HFF-Myc (cell line): ENCODE data around the gene SLC49A3.

Experiments used
- DNase-seq: peaks from one replicate; pipeline ENCODE4 v3.0.0-alpha.2; 2011; ENCODE audit warnings: low read depth; ENCODE audit errors: extremely low read depth
- H3K4me3 ChIP-seq: replicated peaks from 2 replicates; pipeline ENCODE4 v1.5.1; 2011; ENCODE audit warnings: low read depth, mild to moderate bottlenecking, control low read depth, low read length
- CTCF ChIP-seq: IDR thresholded peaks from 2 replicates; pipeline ENCODE4 v1.5.1; 2012; ENCODE audit warnings: mild to moderate bottlenecking, low read depth, low read length, control low read depth; ENCODE audit errors: missing control alignments

The SLC49A3 gene

GRCh38 chr4:634599-634985 lies 54.4 kb downstream of the SLC49A3 start:
- no peak overlapping the region for H3K4me3 ChIP-seq
- no peak for TF ChIP-seq CTCF
- no peak for DNase-seq

- TF ChIP-seq CTCF: no peak
- no peak for DNase-seq
- H3K4me3 ChIP-seq: no peak overlapping the region
Observed at GRCh38 chr4:633976-634598, 54.9 kb downstream of the SLC49A3 start.

- no peak for DNase-seq
- TF ChIP-seq CTCF: no peak
- no peak overlapping the region for H3K4me3 ChIP-seq
Observed at GRCh38 chr4:633406-633805, 55.5 kb downstream of the SLC49A3 start.

GRCh38 chr4:632926-633325 lies 56.0 kb downstream of the SLC49A3 start:
- no peak for TF ChIP-seq CTCF
- H3K4me3 ChIP-seq: no peak overlapping the region
- no peak for DNase-seq

DNA sequence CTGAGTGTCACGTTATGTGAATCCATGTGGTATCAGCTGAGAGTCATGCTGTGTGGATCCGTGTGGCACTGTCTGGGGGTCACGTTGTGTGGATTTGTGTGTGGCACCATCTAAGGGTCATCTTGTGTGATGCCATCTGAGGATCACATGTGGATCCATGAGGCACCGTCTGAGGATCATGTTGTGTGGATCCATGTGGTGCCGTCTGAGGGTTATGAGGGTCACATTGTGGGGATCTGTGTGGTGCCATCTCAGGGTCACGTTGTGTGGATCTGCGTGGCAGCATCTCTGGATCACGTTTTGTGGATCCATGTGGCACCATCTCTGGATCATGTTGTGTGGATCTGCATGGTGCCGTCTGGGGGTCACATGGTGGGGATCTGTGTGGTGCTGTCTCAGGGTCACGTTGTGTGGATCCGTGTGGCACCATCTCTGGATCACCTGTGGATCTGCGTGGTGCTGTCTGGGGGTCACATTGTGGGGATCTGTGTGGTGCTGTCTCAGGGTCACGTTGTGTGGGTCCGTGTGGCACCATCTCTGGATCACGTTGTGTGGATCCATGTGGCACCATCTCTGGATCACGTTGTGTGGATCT lies 56.7 kb downstream of the SLC49A3 start:
- TF ChIP-seq CTCF: no peak
- no peak overlapping the region for H3K4me3 ChIP-seq
- no peak for DNase-seq
